PFSK-1 (cell line): ENCODE data around the gene HMGXB4.

Experiments
- SIN3A ChIP-seq: IDR thresholded peaks from 2 replicates; pipeline ENCODE4 v1.6.1; 2012; ENCODE audit warnings: mild to moderate bottlenecking, low read length, moderate library complexity, borderline replicate concordance; ENCODE audit not compliant: insufficient read depth
- TAF1 ChIP-seq: IDR thresholded peaks from 2 replicates; pipeline ENCODE4 v1.6.1; 2012; ENCODE audit warnings: low read length, control low read depth, borderline replicate concordance; ENCODE audit not compliant: insufficient read depth
- TF ChIP-seq, protein P1 (sequence below), 2 experiments: IDR thresholded peaks; 2 replicates each; pipeline versions ENCODE4 v1.6.1 to v1.8.0; 2011 to 2012; ENCODE audit warnings: low read depth in 2 of 2, low read length in 2 of 2, control low read depth in 1 of 2, inconsistent platforms in 1 of 2, mild to moderate bottlenecking in 1 of 2, moderate library complexity in 1 of 2; ENCODE audit not compliant: insufficient read depth in 1 of 2

DNA sequence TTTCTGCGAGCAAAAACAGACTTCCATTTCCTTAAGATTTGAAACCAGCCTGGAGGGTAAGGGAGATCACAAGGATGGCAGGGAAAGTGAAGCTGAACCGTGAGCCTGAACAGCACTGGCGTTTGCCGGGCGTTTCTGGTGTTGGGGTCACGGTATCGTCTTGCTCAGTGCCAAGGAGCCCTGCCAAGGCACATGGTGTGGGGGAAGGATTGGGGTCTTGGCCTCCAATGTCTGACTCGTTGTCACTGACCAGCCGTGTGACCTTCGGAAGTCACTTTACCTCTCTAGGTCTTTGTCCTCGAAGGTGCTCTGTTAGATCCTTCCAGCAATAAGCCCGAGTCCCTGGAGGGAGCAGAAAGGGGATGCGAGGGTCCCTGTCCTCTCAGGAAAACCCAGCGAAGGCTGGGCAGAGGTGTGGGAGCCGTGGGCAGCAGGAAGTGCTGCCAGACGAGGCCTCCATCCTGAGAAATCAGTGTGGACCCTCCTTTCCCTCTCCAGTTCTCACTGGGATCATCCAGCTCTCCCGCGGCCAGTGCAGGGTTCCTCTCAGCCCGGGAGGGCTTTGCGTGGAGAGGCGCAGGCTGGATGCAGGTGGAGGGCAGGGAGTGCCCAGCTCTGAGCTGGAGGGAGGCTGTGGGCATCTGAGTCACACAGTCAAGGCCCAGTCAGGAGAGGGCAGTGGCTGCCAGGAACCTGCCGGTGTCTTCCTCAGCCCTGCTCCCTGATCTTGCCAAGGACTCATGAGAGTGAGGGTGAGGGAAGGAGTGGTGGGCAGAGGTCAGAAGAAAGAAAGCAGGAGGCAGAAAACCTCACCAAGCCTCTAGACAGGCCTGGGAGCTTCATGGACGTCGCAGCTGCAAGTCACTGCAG is 61.3 kb downstream of the HMGXB4 start:
- TF ChIP-seq TAF1 (no peak), SIN3A (no peak)
- TF ChIP-seq, protein P1, sequence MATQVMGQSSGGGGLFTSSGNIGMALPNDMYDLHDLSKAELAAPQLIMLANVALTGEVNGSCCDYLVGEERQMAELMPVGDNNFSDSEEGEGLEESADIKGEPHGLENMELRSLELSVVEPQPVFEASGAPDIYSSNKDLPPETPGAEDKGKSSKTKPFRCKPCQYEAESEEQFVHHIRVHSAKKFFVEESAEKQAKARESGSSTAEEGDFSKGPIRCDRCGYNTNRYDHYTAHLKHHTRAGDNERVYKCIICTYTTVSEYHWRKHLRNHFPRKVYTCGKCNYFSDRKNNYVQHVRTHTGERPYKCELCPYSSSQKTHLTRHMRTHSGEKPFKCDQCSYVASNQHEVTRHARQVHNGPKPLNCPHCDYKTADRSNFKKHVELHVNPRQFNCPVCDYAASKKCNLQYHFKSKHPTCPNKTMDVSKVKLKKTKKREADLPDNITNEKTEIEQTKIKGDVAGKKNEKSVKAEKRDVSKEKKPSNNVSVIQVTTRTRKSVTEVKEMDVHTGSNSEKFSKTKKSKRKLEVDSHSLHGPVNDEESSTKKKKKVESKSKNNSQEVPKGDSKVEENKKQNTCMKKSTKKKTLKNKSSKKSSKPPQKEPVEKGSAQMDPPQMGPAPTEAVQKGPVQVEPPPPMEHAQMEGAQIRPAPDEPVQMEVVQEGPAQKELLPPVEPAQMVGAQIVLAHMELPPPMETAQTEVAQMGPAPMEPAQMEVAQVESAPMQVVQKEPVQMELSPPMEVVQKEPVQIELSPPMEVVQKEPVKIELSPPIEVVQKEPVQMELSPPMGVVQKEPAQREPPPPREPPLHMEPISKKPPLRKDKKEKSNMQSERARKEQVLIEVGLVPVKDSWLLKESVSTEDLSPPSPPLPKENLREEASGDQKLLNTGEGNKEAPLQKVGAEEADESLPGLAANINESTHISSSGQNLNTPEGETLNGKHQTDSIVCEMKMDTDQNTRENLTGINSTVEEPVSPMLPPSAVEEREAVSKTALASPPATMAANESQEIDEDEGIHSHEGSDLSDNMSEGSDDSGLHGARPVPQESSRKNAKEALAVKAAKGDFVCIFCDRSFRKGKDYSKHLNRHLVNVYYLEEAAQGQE (IDR thresholded peaks at IDR 0.05; ENCODE audit: insufficient read depth in 1 of 2, low read depth in 2 of 2, low read length in 2 of 2), result no peak
